HL-60 (cell line): ENCODE measurements around the gene CRYGC.

Source experiments
- GABPA ChIP-seq: IDR thresholded peaks from 2 replicates; pipeline ENCODE4 v1.6.1; 2012; ENCODE audit warnings: low read depth
- POLR2AphosphoS5 ChIP-seq: IDR thresholded peaks from 2 replicates; pipeline ENCODE4 v1.6.1; 2012; ENCODE audit warnings: low read depth
- TF ChIP-seq, protein P1 (sequence below): IDR thresholded peaks from one replicate; pipeline ENCODE4 v1.5.1; 2011; ENCODE audit warnings: low read length, control low read depth, inconsistent platforms; ENCODE audit not compliant: insufficient read depth
- TF ChIP-seq, protein P2 (sequence below): IDR thresholded peaks from 2 replicates; pipeline ENCODE4 v1.6.1; 2012; ENCODE audit warnings: low read depth; ENCODE audit not compliant: insufficient replicate concordance

DNA sequence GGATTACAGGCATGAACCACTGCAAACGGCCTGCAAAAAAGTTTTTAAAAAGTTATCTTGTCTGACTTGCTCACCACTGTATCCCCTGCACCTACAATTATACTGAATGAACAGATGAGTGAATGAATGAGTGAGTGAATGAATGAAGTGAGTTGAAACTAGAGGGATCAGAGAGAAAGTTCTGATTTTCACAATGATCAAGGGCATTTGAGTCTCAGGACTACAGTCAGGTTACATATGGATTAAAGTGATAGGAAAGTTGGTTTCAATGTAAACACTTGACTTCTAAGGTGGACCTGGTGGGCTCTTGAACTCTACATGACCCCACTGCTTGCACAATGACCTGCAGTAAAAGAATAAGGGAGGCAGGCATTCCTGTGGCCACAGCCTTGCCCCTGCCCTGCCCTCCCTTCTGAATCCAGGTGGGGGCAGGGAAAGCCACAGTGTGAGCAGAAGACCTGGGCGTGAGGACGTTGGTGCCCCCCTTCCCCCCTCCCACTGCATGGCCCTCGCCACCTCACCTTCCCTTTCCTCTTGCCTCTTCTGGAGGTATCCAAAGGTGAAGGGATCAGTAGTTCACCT, 49.5 kb upstream of the CRYGC start:
- TF ChIP-seq, protein P1, sequence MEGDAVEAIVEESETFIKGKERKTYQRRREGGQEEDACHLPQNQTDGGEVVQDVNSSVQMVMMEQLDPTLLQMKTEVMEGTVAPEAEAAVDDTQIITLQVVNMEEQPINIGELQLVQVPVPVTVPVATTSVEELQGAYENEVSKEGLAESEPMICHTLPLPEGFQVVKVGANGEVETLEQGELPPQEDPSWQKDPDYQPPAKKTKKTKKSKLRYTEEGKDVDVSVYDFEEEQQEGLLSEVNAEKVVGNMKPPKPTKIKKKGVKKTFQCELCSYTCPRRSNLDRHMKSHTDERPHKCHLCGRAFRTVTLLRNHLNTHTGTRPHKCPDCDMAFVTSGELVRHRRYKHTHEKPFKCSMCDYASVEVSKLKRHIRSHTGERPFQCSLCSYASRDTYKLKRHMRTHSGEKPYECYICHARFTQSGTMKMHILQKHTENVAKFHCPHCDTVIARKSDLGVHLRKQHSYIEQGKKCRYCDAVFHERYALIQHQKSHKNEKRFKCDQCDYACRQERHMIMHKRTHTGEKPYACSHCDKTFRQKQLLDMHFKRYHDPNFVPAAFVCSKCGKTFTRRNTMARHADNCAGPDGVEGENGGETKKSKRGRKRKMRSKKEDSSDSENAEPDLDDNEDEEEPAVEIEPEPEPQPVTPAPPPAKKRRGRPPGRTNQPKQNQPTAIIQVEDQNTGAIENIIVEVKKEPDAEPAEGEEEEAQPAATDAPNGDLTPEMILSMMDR = no peak
- TF ChIP-seq POLR2AphosphoS5 (no peak), GABPA (no peak)
- TF ChIP-seq, protein P2, sequence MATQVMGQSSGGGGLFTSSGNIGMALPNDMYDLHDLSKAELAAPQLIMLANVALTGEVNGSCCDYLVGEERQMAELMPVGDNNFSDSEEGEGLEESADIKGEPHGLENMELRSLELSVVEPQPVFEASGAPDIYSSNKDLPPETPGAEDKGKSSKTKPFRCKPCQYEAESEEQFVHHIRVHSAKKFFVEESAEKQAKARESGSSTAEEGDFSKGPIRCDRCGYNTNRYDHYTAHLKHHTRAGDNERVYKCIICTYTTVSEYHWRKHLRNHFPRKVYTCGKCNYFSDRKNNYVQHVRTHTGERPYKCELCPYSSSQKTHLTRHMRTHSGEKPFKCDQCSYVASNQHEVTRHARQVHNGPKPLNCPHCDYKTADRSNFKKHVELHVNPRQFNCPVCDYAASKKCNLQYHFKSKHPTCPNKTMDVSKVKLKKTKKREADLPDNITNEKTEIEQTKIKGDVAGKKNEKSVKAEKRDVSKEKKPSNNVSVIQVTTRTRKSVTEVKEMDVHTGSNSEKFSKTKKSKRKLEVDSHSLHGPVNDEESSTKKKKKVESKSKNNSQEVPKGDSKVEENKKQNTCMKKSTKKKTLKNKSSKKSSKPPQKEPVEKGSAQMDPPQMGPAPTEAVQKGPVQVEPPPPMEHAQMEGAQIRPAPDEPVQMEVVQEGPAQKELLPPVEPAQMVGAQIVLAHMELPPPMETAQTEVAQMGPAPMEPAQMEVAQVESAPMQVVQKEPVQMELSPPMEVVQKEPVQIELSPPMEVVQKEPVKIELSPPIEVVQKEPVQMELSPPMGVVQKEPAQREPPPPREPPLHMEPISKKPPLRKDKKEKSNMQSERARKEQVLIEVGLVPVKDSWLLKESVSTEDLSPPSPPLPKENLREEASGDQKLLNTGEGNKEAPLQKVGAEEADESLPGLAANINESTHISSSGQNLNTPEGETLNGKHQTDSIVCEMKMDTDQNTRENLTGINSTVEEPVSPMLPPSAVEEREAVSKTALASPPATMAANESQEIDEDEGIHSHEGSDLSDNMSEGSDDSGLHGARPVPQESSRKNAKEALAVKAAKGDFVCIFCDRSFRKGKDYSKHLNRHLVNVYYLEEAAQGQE = no peak
